GM21576 (cell line): Measurements from ENCODE around the gene JPT2.
"Not testable (repeated sequence)": the region's sequence is repeated elsewhere in the genome, so short reads cannot be mapped to it uniquely, and the experiment has no call there.

Experiments used
- ATAC-seq: cut with Tn5 transposase; IDR thresholded peaks from one replicate; pipeline ENCODE4 v1.9.1; 2021; ENCODE audit warnings: mild to moderate bottlenecking, moderate library complexity; ENCODE audit not compliant: unreplicated experiment

Gene JPT2

DNA sequence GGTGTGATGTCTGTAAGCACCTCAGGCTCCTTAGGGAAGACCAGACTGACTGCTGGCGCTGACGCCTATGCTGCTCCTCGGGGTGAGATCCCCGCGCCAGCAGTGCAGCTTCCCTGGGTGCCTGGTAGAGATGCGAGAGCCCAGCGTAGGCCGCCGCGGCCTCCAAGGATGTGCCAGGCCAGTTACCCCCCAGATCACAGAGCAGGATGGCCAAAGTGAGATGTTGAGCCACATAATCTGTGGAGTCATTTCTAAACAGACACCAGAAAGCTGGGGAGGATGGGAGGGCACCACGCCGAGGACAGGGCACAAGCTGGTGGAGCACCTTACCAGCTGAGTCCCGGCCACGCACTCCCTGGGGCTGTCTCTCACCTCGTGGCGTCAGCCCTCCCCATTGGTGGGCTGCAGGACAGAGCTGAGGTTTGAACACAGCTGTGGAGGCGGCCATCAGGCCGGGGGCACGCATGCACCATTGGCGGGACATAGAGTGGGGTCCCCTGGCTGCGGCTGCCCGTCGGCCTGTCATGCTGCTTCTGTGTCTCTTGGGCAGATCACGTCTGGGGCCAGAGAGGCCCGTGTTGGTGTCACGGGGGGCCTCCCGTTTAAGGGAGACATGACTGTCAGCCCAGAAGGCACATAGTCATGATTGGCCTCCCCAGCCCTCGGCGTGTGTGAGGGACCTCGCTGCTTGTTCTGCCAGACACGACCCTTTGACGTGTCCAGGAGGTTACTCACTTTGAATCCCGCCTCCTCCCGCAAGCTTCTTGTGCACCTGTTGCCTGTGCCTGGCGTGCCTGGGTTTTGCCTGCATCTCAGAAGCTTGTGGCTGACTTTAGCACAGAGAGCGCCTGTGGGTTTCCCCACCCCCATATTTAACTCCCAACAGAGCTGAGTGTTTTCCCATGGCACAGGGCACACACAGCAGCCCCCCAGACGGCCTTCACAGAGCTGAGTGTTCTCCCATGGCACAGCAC lies 49.9 kb downstream of the JPT2 start:
- no peak for ATAC-seq

DNA sequence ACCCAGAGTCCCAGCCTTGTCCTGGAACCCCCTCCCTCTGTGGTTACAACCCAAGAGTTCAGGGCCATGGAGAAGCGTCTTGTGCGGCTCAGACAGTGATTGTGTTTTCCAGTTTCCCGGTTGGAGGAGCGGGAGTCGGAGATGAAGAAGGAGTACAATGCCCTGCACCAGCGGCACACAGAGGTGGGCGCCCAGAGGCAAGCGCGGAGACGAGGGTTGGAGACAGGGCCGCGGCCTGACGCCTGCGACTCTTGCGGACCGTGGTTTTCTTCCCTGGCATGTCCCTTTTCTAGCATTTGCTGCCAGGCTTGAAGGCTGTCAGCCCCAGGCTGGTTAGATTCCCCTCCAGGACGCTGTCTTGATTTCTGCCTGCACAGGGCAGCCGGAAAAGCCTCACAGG lies 50.9 kb downstream of the JPT2 start:
- ATAC-seq, result no peak

DNA sequence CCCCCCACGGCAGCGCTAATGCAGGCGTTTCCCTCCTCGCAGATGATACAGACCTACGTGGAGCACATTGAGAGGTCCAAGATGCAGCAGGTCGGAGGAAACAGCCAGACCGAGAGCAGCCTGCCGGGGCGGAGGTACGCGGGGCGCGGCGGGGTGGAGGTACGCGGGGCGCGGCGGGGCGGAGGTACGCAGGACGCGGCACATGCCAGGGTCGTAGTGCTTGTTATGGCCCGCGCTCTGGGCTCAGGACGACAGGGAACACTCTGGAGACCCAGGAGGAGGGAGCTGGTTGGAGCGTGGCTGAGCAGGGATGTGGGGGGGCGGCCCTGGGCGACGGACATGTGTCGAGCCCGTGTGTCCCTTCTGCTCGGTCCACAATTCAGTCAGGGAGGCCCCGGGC lies 51.4 kb downstream of the JPT2 start:
- no peak for ATAC-seq

- no peak for ATAC-seq
Observed at GRCh38 chr16:1731073-1731472, 53.0 kb downstream of the JPT2 start.

- no peak for ATAC-seq
Observed at GRCh38 chr16:1731603-1732002, 53.5 kb downstream of the JPT2 start.

DNA sequence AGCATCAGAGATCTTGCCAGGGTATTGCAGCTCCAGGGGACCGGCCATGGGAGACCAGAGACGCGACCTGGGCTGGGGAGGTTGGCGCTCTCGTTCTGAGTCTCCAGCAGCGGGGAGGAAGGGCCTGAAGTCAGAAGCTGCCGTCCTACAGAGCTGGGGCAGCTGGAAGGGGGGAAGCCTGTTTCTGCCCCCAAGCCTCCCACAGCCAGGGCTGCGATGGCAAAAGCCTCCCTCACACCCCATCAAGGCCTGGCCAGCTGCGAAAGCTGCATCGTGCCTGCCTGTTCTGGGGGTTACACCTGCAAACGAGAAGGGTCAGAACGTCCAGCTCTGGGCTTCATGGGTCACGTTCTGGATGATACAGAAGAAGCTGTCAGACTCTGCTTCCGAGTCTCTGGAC lies 54.0 kb downstream of the JPT2 start:
- ATAC-seq, result no peak

DNA sequence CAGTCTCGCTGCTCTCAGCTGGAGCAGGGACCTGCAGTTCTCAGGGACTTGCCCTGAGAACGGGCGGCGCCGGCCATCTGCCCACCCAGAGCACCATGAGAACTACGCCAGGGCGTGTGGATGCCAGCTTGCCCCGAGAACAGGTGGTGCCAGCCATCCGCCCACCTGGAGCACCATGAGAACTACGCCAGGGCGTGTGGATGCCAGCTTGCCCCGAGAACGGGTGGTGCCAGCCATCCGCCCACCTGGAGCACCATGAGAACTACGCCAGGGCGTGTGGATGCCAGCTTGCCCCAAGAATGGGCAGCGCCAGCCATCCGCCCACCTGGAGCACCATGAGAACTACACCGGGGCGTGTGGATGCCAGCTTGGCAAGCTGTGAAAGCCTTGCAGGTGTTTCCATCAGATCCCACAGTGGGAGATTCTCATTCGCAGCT lies 54.5 kb downstream of the JPT2 start:
- ATAC-seq, result not testable (repeated sequence)

DNA sequence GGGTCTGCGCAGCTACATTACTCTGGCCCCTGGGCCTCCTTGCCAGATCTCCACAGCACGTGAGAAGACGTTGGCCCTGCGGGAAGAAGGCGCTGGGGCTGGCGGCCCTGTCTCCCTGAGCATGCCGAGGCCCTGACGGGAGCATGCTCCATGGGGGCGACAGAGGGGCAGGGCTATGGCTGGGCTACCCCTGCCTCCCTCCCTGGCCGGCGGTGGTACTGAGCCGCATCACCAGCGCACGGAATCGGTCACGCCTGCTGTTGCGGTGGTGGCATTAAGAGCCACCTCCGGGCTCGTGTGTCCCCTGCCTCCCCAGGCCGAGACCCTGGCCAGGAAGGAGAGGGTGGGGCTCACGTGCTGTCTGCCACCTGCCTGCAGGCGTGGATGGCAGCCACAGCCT lies 56.0 kb downstream of the JPT2 start:
- no peak for ATAC-seq

DNA sequence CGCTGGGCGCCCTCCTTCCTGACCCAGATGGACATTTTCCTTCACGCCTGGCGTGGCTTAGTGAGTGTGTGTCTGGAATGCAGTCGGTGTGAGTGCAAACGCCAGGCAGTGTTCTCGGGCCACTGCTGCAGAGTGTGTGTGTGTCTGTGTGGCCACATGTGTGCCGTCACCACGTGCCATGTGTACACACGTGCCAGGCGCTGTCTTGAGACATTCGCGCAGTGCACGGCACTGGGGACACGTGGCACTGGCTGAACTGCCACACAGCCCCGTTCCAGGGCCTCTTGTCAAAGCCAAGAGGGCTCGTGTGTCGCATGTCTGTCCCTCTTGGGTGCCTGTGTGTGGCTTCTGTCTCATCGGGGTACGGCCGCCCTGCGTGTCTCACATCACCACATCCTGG lies 56.7 kb downstream of the JPT2 start:
- no peak for ATAC-seq

- ATAC-seq, result no peak
Observed at GRCh38 chr16:1740234-1740633, 62.2 kb downstream of the JPT2 start.

- ATAC-seq, result no peak
Observed at GRCh38 chr16:1740781-1741490, 62.9 kb downstream of the JPT2 start.

DNA sequence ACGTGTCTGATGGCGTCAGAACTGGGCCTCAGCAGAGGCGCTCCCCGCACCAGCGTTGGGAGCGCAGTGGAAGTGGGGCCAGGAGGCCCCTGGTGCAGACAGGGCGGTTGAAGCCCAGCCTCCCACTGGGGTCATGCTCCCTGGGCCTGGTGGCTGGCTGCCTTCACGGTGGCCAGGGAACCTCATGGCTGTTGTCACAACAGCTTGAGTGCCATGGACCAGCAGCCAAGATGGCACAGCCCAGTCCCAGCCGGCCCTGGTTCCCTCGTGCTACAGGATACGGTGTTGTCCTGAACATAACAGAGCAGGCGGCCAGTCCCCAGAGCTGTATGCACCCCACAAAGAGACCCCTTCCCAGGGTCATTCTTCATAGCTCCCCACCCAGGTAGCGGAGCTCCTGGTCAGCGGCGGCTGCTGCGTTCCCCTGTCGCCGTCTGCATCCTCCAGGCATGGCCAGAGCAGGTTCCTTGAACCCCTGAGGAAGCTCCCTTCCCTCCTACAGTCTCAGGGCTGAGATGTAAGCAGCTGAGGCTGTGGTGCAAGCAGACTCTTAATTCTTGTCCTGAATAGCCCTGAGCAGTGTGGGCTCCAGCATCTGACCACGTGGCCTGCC lies 63.6 kb downstream of the JPT2 start:
- no peak for ATAC-seq

GRCh38 chr16:1743376-1744337 lies 65.6 kb downstream of the JPT2 start:
- no peak for ATAC-seq

- ATAC-seq, result no peak
Observed at GRCh38 chr16:1744338-1744840, 66.3 kb downstream of the JPT2 start.

GRCh38 chr16:1745181-1745899 lies 67.3 kb downstream of the JPT2 start:
- ATAC-seq, result no peak

- no peak for ATAC-seq
Observed at GRCh38 chr16:1745900-1746692, 68.0 kb downstream of the JPT2 start.

DNA sequence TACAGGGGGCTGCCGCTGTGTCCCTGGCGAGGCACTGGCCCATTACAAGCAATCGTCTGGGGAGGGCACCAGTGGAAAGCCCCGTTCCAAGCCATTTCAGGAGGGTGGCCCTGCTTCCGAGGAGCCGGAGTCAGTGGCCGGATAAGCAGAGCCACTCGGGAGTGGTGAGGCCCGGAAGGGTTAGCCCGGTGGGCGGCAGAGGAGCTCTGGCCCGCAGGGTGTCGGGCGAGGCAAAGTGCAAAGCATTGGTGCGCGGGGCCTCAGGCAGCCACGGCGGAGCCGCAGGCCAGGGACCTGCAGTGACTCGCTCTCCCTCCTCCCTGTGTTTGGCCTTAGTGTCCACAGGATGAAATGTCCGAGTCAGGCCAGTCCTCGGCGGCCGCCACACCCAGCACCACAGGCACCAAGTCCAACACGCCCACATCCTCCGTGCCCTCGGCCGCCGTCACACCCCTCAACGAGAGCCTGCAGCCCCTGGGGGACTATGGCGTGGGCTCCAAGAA lies 68.7 kb downstream of the JPT2 start:
- ATAC-seq, result no peak

GRCh38 chr16:1747934-1748333 lies 69.9 kb downstream of the JPT2 start:
- ATAC-seq, result no peak
